HepG2 (cell line): ENCODE results near the gene SLC25A38.

Experiments
- CHCHD3 ChIP-seq: sonication (generic); formaldehyde crosslinking; IDR thresholded peaks from 2 replicates; pipeline ENCODE4 v1.8.0; 2022; ENCODE audit warnings: mild to moderate bottlenecking, missing genetic modification reagents, moderate library complexity
- MAX ChIP-seq: IDR thresholded peaks from 2 replicates; pipeline ENCODE4 v1.6.1; 2012; ENCODE audit warnings: inconsistent platforms
- POGZ ChIP-seq: sonication (generic); formaldehyde crosslinking; IDR thresholded peaks from 2 replicates; pipeline ENCODE4 v1.4.0; 2020; ENCODE audit warnings: mild to moderate bottlenecking, missing genetic modification reagents
- ZNF460 ChIP-seq: sonication (generic); formaldehyde crosslinking; IDR thresholded peaks from 2 replicates; pipeline ENCODE4 v1.5.1; 2020; ENCODE audit warnings: missing genetic modification reagents, mild to moderate bottlenecking, borderline replicate concordance
- ZNF496 ChIP-seq: sonication (generic); formaldehyde crosslinking; IDR thresholded peaks from 2 replicates; pipeline ENCODE4 v1.8.1; 2023; ENCODE audit warnings: mild to moderate bottlenecking, moderate library complexity, missing genetic modification reagents; ENCODE audit not compliant: insufficient replicate concordance

GRCh38 chr3:39407773-39408492 lies 24.8 kb downstream of the SLC25A38 start:
- TF ChIP-seq POGZ (CRISPR knock-in tag) (no peak), ZNF496 (no peak), ZNF460 (CRISPR knock-in tag) (no peak), CHCHD3 (CRISPR knock-in tag) (no peak), MAX (no peak)
